ENCODE results near the gene RNF19B. TPM values are rescaled to one million over a fixed set of nuclear protein-coding genes. Genes with fewer than 3 reads are reported as not detected.
A peak's percentile ranks its signal among the peaks of the same experiment; 100 is the strongest.

RNF19B gene
- total RNA-seq, 2 experiments from 2014 or later: 33.4 to 37.4 TPM

- Mint-ChIP-seq H3K27me3 (no peaks in the 10 kb centered on the region), H3K4me1 (ENCODE audit: low read depth) (peaks cover 46% of the 10 kb centered on the region), H3K36me3 (ENCODE audit: low read depth) (no peaks in the 10 kb centered on the region), H3K9me3 (no peaks in the 10 kb centered on the region), H3K27ac (peak overlapping the region; percentile 86), H3K4me3 (peak overlapping the region; percentile 56)
- no peak overlapping the region for H3K4me3 ChIP-seq (ENCODE audit: low read length)
- DNase-seq (peak in 9 of 14 experiments; percentile 13 to 92 (median 44)), ATAC-seq (ENCODE audit: poor library complexity) (peak; percentile 60)
- no peaks in the 10 kb centered on the region for H3K9me3 ChIP-seq (ENCODE audit: control insufficient read depth in 1 of 2, insufficient read depth in 1 of 2, low read length in 2 of 2)
- H3K4me1 ChIP-seq (ENCODE audit: insufficient read depth, low read length): peaks cover 76% of the 10 kb centered on the region
- no peaks in the 10 kb centered on the region for H3K36me3 ChIP-seq (ENCODE audit: insufficient read depth, low read length)
- ChIA-PET CTCF (interaction anchor here (0.6 kb wide), 1 partner anchor 239 kb away, joined by 3 read pairs; no protein-coding TSS in a partner anchor), POLR2A (interaction anchor here (1.3 to 1.4 kb wide), 2 partner anchors 20 to 50 kb away, joined by 3 to 6 read pairs; partner anchors contain the start of gene RNF19B)
- H3K27me3 ChIP-seq (ENCODE audit: control insufficient read depth in 1 of 2, insufficient read depth in 2 of 2, low read length in 2 of 2): no peaks in the 10 kb centered on the region
- peak overlapping the region; percentile 54 to 90 for H3K27ac ChIP-seq (ENCODE audit: low read depth in 1 of 2, low read length in 2 of 2)
- no peak for TF ChIP-seq CTCF (IDR thresholded peaks at IDR 0.05)
- intact Hi-C loops (cut with DNase I, micrococcal nuclease): no loop called here
These were observed 20.0 kb upstream of the RNF19B start for GRCh38 chr1:32984455-32985171.

- DNase-seq (no peak), ATAC-seq (ENCODE audit: poor library complexity) (peak; percentile 6)
- TF ChIP-seq CTCF (IDR thresholded peaks at IDR 0.05): no peak
- ChIA-PET POLR2A (interaction anchor here (1.3 to 1.4 kb wide), 2 partner anchors 19 to 50 kb away, joined by 3 to 6 read pairs; partner anchors contain the start of gene RNF19B), CTCF (no interaction called here)
- no peak overlapping the region for H3K4me3 ChIP-seq (ENCODE audit: low read length)
- intact Hi-C loops (cut with DNase I, micrococcal nuclease): no loop called here
- H3K27me3 Mint-ChIP-seq: no peaks in the 10 kb centered on the region
- H3K36me3 ChIP-seq (ENCODE audit: insufficient read depth, low read length): no peaks in the 10 kb centered on the region
- H3K9me3 Mint-ChIP-seq: no peaks in the 10 kb centered on the region
- H3K27ac Mint-ChIP-seq: peak overlapping the region; percentile 86
- no peak overlapping the region for H3K4me3 Mint-ChIP-seq
- peaks cover 41% of the 10 kb centered on the region for H3K4me1 Mint-ChIP-seq (ENCODE audit: low read depth)
- peaks cover 72% of the 10 kb centered on the region for H3K4me1 ChIP-seq (ENCODE audit: insufficient read depth, low read length)
- no peaks in the 10 kb centered on the region for H3K9me3 ChIP-seq (ENCODE audit: control insufficient read depth in 1 of 2, insufficient read depth in 1 of 2, low read length in 2 of 2)
- H3K27ac ChIP-seq (ENCODE audit: low read depth in 1 of 2, low read length in 2 of 2): peak overlapping the region; percentile 54 to 90
- H3K27me3 ChIP-seq (ENCODE audit: control insufficient read depth in 1 of 2, insufficient read depth in 2 of 2, low read length in 2 of 2): no peaks in the 10 kb centered on the region
- H3K36me3 Mint-ChIP-seq (ENCODE audit: low read depth): no peaks in the 10 kb centered on the region
These were observed 19.5 kb upstream of the RNF19B start for GRCh38 chr1:32984090-32984454.

GRCh38 chr1:32983020-32983419 lies 18.4 kb upstream of the RNF19B start:
- H3K9me3 ChIP-seq (ENCODE audit: control insufficient read depth in 1 of 2, insufficient read depth in 1 of 2, low read length in 2 of 2): no peaks in the 10 kb centered on the region
- Mint-ChIP-seq H3K36me3 (ENCODE audit: low read depth) (no peaks in the 10 kb centered on the region), H3K27ac (peak overlapping the region; percentile 57), H3K4me3 (no peak overlapping the region), H3K27me3 (no peaks in the 10 kb centered on the region), H3K9me3 (no peaks in the 10 kb centered on the region), H3K4me1 (ENCODE audit: low read depth) (peaks cover 39% of the 10 kb centered on the region)
- no peak for ATAC-seq (ENCODE audit: poor library complexity)
- no peak overlapping the region for H3K4me3 ChIP-seq (ENCODE audit: low read length)
- H3K36me3 ChIP-seq (ENCODE audit: insufficient read depth, low read length): no peaks in the 10 kb centered on the region
- no peak for TF ChIP-seq CTCF (IDR thresholded peaks at IDR 0.05)
- no peak for DNase-seq
- ChIA-PET CTCF (no interaction called here), POLR2A (no interaction called here)
- no peak overlapping the region for H3K27ac ChIP-seq (ENCODE audit: low read depth in 1 of 2, low read length in 2 of 2)
- no peaks in the 10 kb centered on the region for H3K27me3 ChIP-seq (ENCODE audit: control insufficient read depth in 1 of 2, insufficient read depth in 2 of 2, low read length in 2 of 2)
- intact Hi-C loops (cut with DNase I, micrococcal nuclease): no loop called here
- H3K4me1 ChIP-seq (ENCODE audit: insufficient read depth, low read length): peaks cover 62% of the 10 kb centered on the region
